GM12878 (cell line): ENCODE results near the gene FGFBP3. TPM values are rescaled to one million over a fixed set of nuclear protein-coding genes. Genes with fewer than 3 reads are reported as not detected.

Experiments
- ATAC-seq: fragments of 200-7000 bp; cut with Tn5 transposase; 3 replicates; pipeline ENCODE4 v1.9.1; 2020; ENCODE audit warnings: mild to moderate bottlenecking, moderate library complexity
- BruUV-seq: library from RNA; stranded (reverse); fragments of 400-500 nt; replicated peaks from 2 replicates; lab custom pipeline; 2021; lab: Mats Ljungman, UMichigan
- CTCF ChIA-PET: fragments of 300-600 bp; sonication (Branson Sonifier 250); formaldehyde crosslinking; extraction: SDS; loops from one replicate; lab custom pipeline; 2021; ENCODE audit warnings: inconsistent platforms; lab: Yijun Ruan, JAX
- POLR2A ChIA-PET: fragments of 350-600 bp; formaldehyde crosslinking; extraction: SDS; loops from one replicate; lab custom pipeline; 2021; ENCODE audit warnings: inconsistent platforms; lab: Charles Lee
- RAD21 ChIA-PET: fragments of 300-600 bp; sonication (Branson Sonifier 250); formaldehyde crosslinking; loops from one replicate; lab custom pipeline; 2023; ENCODE audit warnings: antibody characterized with exemption; ENCODE audit not compliant: unreplicated experiment; lab: Charles Lee
- SMC1A ChIA-PET: fragments of 300-600 bp; sonication (Branson Sonifier 250); formaldehyde crosslinking; loops from one replicate; lab custom pipeline; 2023; ENCODE audit not compliant: unreplicated experiment, uncharacterized antibody; lab: Charles Lee
- DNase-seq: peaks from one replicate; pipeline ENCODE4 v3.0.0-alpha.2; 2011; ENCODE audit warnings: low read depth, low spot score
- FAIRE-seq: peaks from 3 replicates; lab custom pipeline; 2011; peaks lifted over from hg19 to GRCh38; lab: Jason Lieb, UNC
- H2AFZ ChIP-seq: 2 replicates; pipeline ENCODE4 v1.6.0; 2011; ENCODE audit warnings: low read depth, low read length, control low read depth; ENCODE audit not compliant: control insufficient read depth
- H3K27ac ChIP-seq: 2 replicates; pipeline ENCODE4 v1.5.1; 2011; ENCODE audit warnings: control low read depth; ENCODE audit not compliant: control insufficient read depth, insufficient read depth
- H3K27me3 ChIP-seq, 2 experiments: replicated peaks in 1 of 2; 2 replicates each; pipeline versions ENCODE4 v1.6.0 to v1.6.1; 2011; ENCODE audit warnings: low read length in 1 of 2; ENCODE audit not compliant: control insufficient read depth in 2 of 2, insufficient read depth in 2 of 2
- H3K36me3 ChIP-seq, 2 experiments: 2 replicates each; pipeline ENCODE4 v1.5.1; 2011; ENCODE audit warnings: low read length in 1 of 2; ENCODE audit not compliant: control insufficient read depth in 2 of 2, insufficient read depth in 2 of 2
- H3K4me1 ChIP-seq: 2 replicates; pipeline ENCODE4 v1.6.1; 2011; ENCODE audit warnings: mild to moderate bottlenecking, low read length, moderate library complexity, mixed read lengths; ENCODE audit not compliant: control insufficient read depth, insufficient read depth
- H3K4me2 ChIP-seq: 2 replicates; pipeline ENCODE4 v1.6.0; 2011; ENCODE audit warnings: control low read depth; ENCODE audit not compliant: control insufficient read depth, insufficient read depth
- H3K4me3 ChIP-seq: fragments of 200-600 bp; sonication (generic); 2 replicates; pipeline ENCODE4 v1.5.1; 2016
- H3K79me2 ChIP-seq: 2 replicates; pipeline ENCODE4 v1.6.0; 2011; ENCODE audit warnings: low read length; ENCODE audit not compliant: control insufficient read depth, insufficient read depth
- H3K9ac ChIP-seq: 2 replicates; pipeline ENCODE4 v1.8.0; 2011; ENCODE audit warnings: low read length, control low read depth, mixed read lengths; ENCODE audit not compliant: control insufficient read depth, insufficient read depth
- H3K9me3 ChIP-seq: replicated peaks from 3 replicates; pipeline ENCODE4 v1.5.1; 2011; ENCODE audit warnings: mild to moderate bottlenecking, low read length; ENCODE audit not compliant: control insufficient read depth, insufficient read depth
- H4K20me1 ChIP-seq: 2 replicates; pipeline ENCODE4 v1.6.0; 2011; ENCODE audit not compliant: control insufficient read depth, insufficient read depth
- BHLHE40 ChIP-seq, 2 experiments: fragments of 450-650 bp in 1 of 2; IDR thresholded peaks; 2 replicates each; pipeline ENCODE4 v1.6.1; 2011 to 2017; ENCODE audit warnings: low read depth in 2 of 2, borderline replicate concordance in 1 of 2, improper control_type of control experiment in 1 of 2, low read length in 1 of 2, mild to moderate bottlenecking in 1 of 2
- CBFB ChIP-seq: IDR thresholded peaks from 2 replicates; pipeline ENCODE4 v1.6.1; 2016; ENCODE audit warnings: antibody characterized with exemption, low read depth
- EP300 ChIP-seq, 2 experiments: fragments of 150-350 bp in 1 of 2; IDR thresholded peaks; 2 replicates each; pipeline ENCODE4 v1.6.1; 2011 to 2012; ENCODE audit warnings: low read depth in 2 of 2, low read length in 2 of 2, borderline replicate concordance in 1 of 2, improper control_type of control experiment in 1 of 2, inconsistent platforms in 1 of 2; ENCODE audit not compliant: control insufficient read depth in 1 of 2
- SREBF2 ChIP-seq: IDR thresholded peaks from 2 replicates; pipeline ENCODE4 v1.6.1; 2012; ENCODE audit warnings: mild to moderate bottlenecking, low read length
- WGBS: methylation state at CpG from one replicate; pipeline ENCODE4 v1.1.6; 2016; ENCODE audit warnings: low lambda C conversion rate; ENCODE audit not compliant: insufficient replicate concordance, insufficient coverage; ENCODE audit errors: missing lambda C conversion rate; 5-methylcytosine and 5-hydroxymethylcytosine counted together
- in situ Hi-C: fragments of 300-500 bp; cut with MboI; formaldehyde crosslinking; loops from 9 replicates; pipeline ENCODE4 v1.14.3; 2018; ENCODE audit warnings: mixed read lengths
- intact Hi-C: fragments of 100-400 bp; cut with micrococcal nuclease; formaldehyde crosslinking; loops from one replicate; pipeline ENCODE4 v1.14.2; 2022; ENCODE audit not compliant: unreplicated experiment
- polyA plus RNA-seq, 11 experiments: library from polyadenylated mRNA; depleted of rRNA in 4 of 11; unstranded in 6 of 11; stranded (reverse) in 5 of 11; fragments of >200 nt; fragmentation: Nextera tagmentation in 4 of 11; fragmentation: Illumina TruSeq in 1 of 11; extraction: Ambion mirVana in 4 of 11; extraction: Trizol in 1 of 11; gene quantifications; 1 replicate in 1 of 11; 2 replicates in 10 of 11; pipeline versions ENCODE4 v1.2.1 to v1.2.3, GENCODE V29; 2011 to 2016; ENCODE audit warnings: inconsistent platforms in 2 of 11, missing spikeins in 2 of 11, low read depth in 1 of 11
- total RNA-seq, 4 experiments: library from RNA; depleted of rRNA in 3 of 4; stranded (reverse); fragments of >200 nt in 3 of 4; fragmentation: Illumina TruSeq in 1 of 4; extraction: Trizol in 1 of 4; gene quantifications; 2 replicates each; pipeline versions ENCODE4 v1.2.1 to v1.2.3, GENCODE V29; 2013 to 2021
- TF ChIP-seq, protein P1 (sequence below): IDR thresholded peaks from 2 replicates; pipeline ENCODE4 v1.6.1; 2011; ENCODE audit warnings: borderline replicate concordance, low read depth, mild to moderate bottlenecking, moderate library complexity, low read length; ENCODE audit not compliant: insufficient read depth, poor library complexity, severe bottlenecking
- TF ChIP-seq, protein P2 (sequence below): IDR thresholded peaks from 2 replicates; pipeline ENCODE4 v1.6.1; 2012; ENCODE audit warnings: low read depth, low read length, improper control_type of control experiment
- TF ChIP-seq, protein P3 (sequence below): fragments of 450-650 bp; IDR thresholded peaks from 2 replicates; pipeline ENCODE4 v1.6.1; 2017; ENCODE audit warnings: mild to moderate bottlenecking, moderate library complexity

Gene FGFBP3
- total and polyA plus RNA-seq, 10 of the 15 experiments (the other 5 are each of a cell fraction or from before 2014, with no cell fraction given): 0.08 to 1.0 (median 0.23) TPM

DNA sequence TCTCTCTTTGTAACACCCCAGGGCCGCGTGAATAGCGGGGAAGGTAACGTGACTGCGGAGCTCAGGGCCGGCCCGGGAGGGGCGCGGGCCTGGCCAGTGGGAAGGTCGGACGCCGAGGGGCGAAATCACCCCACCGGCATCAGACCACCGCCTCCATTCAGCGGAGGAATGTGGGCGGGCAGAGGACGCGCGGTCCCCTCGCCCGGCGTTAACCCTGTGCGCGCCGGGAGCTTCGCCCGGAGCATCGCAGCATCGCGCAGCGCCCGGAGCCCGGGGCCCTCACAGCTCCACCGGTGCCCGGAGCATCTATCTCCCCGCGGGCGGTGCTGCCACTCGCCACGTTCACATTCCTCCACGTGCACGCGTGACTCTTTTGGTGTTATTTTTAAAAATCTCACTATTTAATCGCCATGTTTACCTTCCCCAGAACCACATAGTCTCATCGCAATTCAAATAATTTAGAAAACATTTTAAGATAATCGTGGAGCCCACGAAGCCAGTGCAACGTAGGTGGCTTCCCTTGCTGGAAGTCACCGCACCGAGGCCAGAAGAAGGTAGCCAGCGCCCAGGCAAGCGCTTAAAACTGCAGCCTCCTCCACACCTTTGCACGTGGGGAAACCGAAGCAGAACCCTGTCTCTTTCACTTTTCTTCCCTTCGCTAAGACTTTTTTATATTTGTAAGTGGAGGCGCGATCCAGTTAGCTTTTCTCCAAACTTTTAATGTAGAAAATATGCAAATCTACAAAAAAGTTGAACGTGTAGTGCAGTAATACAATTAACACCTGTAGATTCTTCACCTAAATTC lies 21.8 kb downstream of the FGFBP3 start:
- FAIRE-seq (no peak), DNase-seq (no peak), ATAC-seq (peak; percentile 82)
- H3K9ac ChIP-seq: no peak overlapping the region
- TF ChIP-seq SREBF2 (no peak), BHLHE40 (IDR thresholded peaks at IDR 0.05; ENCODE audit: borderline replicate concordance in 1 of 2, low read depth in 2 of 2, low read length in 1 of 2) (peak; percentile 37 to 52; a peak in 2 of 4 replicates)
- peak overlapping the region; percentile 51 for H2AFZ ChIP-seq
- peaks cover 2 to 11% of the 10 kb centered on the region in 2 experiments; a peak in 3 of 4 replicates for H3K27me3 ChIP-seq
- no peaks in the 10 kb centered on the region for H3K79me2 ChIP-seq
- intact Hi-C loops (no loop called here), in situ Hi-C loops (no loop called here)
- BruUV-seq: no TSS peak
- H3K36me3 ChIP-seq: no peaks in the 10 kb centered on the region
- ChIA-PET RAD21 (no interaction called here), POLR2A (interaction anchor here (0.7 kb wide), 1 partner anchor 496 kb away, joined by 4 read pairs; no protein-coding TSS in a partner anchor), CTCF (no interaction called here), SMC1A (interaction anchor here (1.3 kb wide), 1 partner anchor 43 kb away, joined by 3 read pairs; no protein-coding TSS in a partner anchor)
- H4K20me1 ChIP-seq: no peaks in the 10 kb centered on the region
- no peaks in the 10 kb centered on the region for H3K9me3 ChIP-seq
- 2% methylated on average over 39 of the region's 59 CpGs for WGBS
- no peak overlapping the region for H3K27ac ChIP-seq
- H3K4me3 ChIP-seq: peak overlapping the region; percentile 26; the same call in 1 of the 2 replicates
- peak overlapping the region; percentile 89 for H3K4me2 ChIP-seq
- peaks cover 4% of the 10 kb centered on the region for H3K4me1 ChIP-seq

DNA sequence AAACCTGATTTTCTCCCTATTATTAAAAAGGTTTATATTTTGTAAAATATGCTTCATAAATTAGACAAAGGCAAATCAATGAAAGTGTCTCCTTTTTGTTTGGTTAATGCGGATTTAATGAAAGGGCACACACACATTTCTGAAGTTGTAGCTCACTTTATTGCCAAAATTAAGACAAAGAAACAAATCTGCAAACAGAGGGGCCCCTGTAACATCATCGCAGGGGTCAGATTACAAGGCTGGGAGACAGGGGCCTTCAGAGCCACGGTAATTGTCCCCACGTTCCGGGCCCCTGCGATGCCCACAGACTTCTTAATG lies 22.4 kb downstream of the FGFBP3 start:
- ATAC-seq: no peak
- SMC1A ChIA-PET: interaction anchor here (1.3 kb wide), 1 partner anchor 42 kb away, joined by 3 read pairs; no protein-coding TSS in a partner anchor
- no peak overlapping the region for H3K9ac ChIP-seq
- H4K20me1 ChIP-seq: no peaks in the 10 kb centered on the region
- intact Hi-C loops: no loop called here
- WGBS: 0% methylated on average over 6 of the region's 6 CpGs
- BruUV-seq: no TSS peak
- peak overlapping the region; percentile 89 for H3K4me2 ChIP-seq
- no peak overlapping the region for H3K27ac ChIP-seq
- CTCF ChIA-PET: no interaction called here
- peak overlapping the region; percentile 51 for H2AFZ ChIP-seq
- FAIRE-seq: no peak
- peaks cover 4% of the 10 kb centered on the region for H3K4me1 ChIP-seq
- RAD21 ChIA-PET: no interaction called here
- in situ Hi-C loops: no loop called here
- POLR2A ChIA-PET: interaction anchor here (0.7 kb wide), 1 partner anchor 495 kb away, joined by 4 read pairs; no protein-coding TSS in a partner anchor
- no peak for DNase-seq
- no peaks in the 10 kb centered on the region for H3K36me3 ChIP-seq
- no peaks in the 10 kb centered on the region for H3K79me2 ChIP-seq
- no peaks in the 10 kb centered on the region for H3K9me3 ChIP-seq
- peaks cover 2 to 11% of the 10 kb centered on the region in 2 experiments; a peak in 3 of 4 replicates for H3K27me3 ChIP-seq
- H3K4me3 ChIP-seq: peak overlapping the region; percentile 26; the same call in 1 of the 2 replicates
- TF ChIP-seq, protein P1, sequence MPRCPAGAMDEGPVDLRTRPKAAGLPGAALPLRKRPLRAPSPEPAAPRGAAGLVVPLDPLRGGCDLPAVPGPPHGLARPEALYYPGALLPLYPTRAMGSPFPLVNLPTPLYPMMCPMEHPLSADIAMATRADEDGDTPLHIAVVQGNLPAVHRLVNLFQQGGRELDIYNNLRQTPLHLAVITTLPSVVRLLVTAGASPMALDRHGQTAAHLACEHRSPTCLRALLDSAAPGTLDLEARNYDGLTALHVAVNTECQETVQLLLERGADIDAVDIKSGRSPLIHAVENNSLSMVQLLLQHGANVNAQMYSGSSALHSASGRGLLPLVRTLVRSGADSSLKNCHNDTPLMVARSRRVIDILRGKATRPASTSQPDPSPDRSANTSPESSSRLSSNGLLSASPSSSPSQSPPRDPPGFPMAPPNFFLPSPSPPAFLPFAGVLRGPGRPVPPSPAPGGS: no peak
- TF ChIP-seq, protein P2, sequence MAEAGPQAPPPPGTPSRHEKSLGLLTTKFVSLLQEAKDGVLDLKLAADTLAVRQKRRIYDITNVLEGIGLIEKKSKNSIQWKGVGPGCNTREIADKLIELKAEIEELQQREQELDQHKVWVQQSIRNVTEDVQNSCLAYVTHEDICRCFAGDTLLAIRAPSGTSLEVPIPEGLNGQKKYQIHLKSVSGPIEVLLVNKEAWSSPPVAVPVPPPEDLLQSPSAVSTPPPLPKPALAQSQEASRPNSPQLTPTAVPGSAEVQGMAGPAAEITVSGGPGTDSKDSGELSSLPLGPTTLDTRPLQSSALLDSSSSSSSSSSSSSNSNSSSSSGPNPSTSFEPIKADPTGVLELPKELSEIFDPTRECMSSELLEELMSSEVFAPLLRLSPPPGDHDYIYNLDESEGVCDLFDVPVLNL: no peak
- TF ChIP-seq, protein P3, sequence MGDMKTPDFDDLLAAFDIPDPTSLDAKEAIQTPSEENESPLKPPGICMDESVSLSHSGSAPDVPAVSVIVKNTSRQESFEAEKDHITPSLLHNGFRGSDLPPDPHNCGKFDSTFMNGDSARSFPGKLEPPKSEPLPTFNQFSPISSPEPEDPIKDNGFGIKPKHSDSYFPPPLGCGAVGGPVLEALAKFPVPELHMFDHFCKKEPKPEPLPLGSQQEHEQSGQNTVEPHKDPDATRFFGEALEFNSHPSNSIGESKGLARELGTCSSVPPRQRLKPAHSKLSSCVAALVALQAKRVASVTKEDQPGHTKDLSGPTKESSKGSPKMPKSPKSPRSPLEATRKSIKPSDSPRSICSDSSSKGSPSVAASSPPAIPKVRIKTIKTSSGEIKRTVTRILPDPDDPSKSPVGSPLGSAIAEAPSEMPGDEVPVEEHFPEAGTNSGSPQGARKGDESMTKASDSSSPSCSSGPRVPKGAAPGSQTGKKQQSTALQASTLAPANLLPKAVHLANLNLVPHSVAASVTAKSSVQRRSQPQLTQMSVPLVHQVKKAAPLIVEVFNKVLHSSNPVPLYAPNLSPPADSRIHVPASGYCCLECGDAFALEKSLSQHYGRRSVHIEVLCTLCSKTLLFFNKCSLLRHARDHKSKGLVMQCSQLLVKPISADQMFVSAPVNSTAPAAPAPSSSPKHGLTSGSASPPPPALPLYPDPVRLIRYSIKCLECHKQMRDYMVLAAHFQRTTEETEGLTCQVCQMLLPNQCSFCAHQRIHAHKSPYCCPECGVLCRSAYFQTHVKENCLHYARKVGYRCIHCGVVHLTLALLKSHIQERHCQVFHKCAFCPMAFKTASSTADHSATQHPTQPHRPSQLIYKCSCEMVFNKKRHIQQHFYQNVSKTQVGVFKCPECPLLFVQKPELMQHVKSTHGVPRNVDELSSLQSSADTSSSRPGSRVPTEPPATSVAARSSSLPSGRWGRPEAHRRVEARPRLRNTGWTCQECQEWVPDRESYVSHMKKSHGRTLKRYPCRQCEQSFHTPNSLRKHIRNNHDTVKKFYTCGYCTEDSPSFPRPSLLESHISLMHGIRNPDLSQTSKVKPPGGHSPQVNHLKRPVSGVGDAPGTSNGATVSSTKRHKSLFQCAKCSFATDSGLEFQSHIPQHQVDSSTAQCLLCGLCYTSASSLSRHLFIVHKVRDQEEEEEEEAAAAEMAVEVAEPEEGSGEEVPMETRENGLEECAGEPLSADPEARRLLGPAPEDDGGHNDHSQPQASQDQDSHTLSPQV: no peak
- TF ChIP-seq EP300 (IDR thresholded peaks at IDR 0.05; ENCODE audit: borderline replicate concordance in 1 of 2, control insufficient read depth in 1 of 2, low read depth in 2 of 2, low read length in 2 of 2) (no peak), CBFB (no peak)
